ENCODE measurements around the gene GOLM1. TPM values are rescaled to one million over a fixed set of nuclear protein-coding genes. Genes with fewer than 3 reads are reported as not detected.

The GOLM1 gene
- total and polyA plus RNA-seq, 2 of the 8 experiments (the other 6 are each of a cell fraction or from before 2014, with no cell fraction given): 45.9 to 88.9 TPM

DNA sequence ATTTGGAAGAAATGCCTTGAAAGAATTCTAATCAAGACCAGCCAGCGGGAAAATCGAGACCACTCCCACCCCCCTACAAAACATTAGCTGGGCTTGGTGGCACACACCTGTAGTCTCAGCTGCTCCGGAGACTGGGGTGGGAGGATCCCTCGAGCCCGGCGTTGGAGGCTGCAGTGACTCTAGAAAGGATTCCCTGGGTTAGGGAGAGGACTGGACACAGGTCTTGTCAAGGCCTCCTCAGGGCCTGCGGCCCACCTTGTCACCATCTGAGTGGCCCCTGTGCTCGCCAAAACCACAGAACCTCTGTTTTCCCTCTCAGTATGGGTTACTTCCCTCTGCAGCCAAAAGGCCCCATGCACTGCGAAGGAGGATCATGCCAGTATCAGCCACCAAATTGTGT, 16.5 kb upstream of the GOLM1 start:
- ChIA-PET CTCF (ENCODE audit: partially characterized antibody) (no interaction called here), POLR2A (ENCODE audit: partially characterized antibody) (no interaction called here)
- Histone ChIP-seq H4K8ac (ENCODE audit: extremely low read depth, insufficient read depth, low read length) (no peak overlapping the region), H2AK5ac (ENCODE audit: low read depth, low read length) (no peak overlapping the region), H4K5ac (ENCODE audit: insufficient read length, low read depth, low read length) (no peak overlapping the region), H3K4me1 (replicated peaks in 1 of 4; ENCODE audit: control insufficient read depth in 3 of 4, insufficient read depth in 4 of 4, low read length in 3 of 4) (no peaks in the 10 kb centered on the region; a peak in 1 of 7 replicates), H2AFZ (ENCODE audit: low read length) (no peak overlapping the region), H3K36me3 (ENCODE audit: control insufficient read depth in 2 of 4, insufficient read depth in 4 of 4, low read length in 3 of 4) (no peaks in the 10 kb centered on the region), H3K23ac (ENCODE audit: insufficient read length) (no peak overlapping the region), H3K9ac (replicated peaks in 1 of 4; ENCODE audit: extremely low read depth in 1 of 4, low read depth in 3 of 4, low read length in 3 of 4) (no peak overlapping the region), H3K18ac (ENCODE audit: extremely low read depth, low read length) (no peak overlapping the region), H3K4me3 (ENCODE audit: extremely low read depth in 1 of 4, insufficient read depth in 2 of 4, low read depth in 3 of 4, low read length in 4 of 4) (no peak overlapping the region), H4K20me1 (replicated peaks in 1 of 2; ENCODE audit: control insufficient read depth in 1 of 2, insufficient read depth in 2 of 2, low read length in 2 of 2) (no peaks in the 10 kb centered on the region), H2BK12ac (ENCODE audit: low read depth, low read length) (no peak overlapping the region), H4K91ac (replicated peaks; ENCODE audit: insufficient read length, low read length) (no peak overlapping the region), H3K14ac (ENCODE audit: insufficient read length) (no peak overlapping the region), H2BK120ac (replicated peaks; ENCODE audit: low read depth, low read length) (no peak overlapping the region), H3K27ac (ENCODE audit: low read depth, low read length) (no peak overlapping the region), H3K27me3 (replicated peaks in 1 of 4; ENCODE audit: control insufficient read depth in 3 of 4, extremely low read depth in 1 of 4, insufficient read depth in 3 of 4, low read length in 3 of 4) (peaks cover 0 to 7% (median 2%) of the 10 kb centered on the region in 4 experiments; a peak in 3 of 7 replicates), H3K4ac (replicated peaks; ENCODE audit: insufficient read length, low read depth, low read length) (no peak overlapping the region), H3K79me1 (ENCODE audit: low read depth, low read length) (no peaks in the 10 kb centered on the region), H3K79me2 (ENCODE audit: control insufficient read depth in 1 of 2, insufficient read depth in 2 of 2, low read length in 2 of 2) (no peaks in the 10 kb centered on the region), H3K23me2 (ENCODE audit: low read depth, low read length) (no peaks in the 10 kb centered on the region), H3K4me2 (ENCODE audit: insufficient read depth in 1 of 2, low read depth in 2 of 2, low read length in 2 of 2) (no peak overlapping the region), H3K56ac (replicated peaks; ENCODE audit: insufficient read length, low read depth, low read length) (no peak overlapping the region), H2BK15ac (ENCODE audit: low read length) (no peak overlapping the region), H2BK20ac (ENCODE audit: low read length) (no peak overlapping the region), H3K9me3 (ENCODE audit: insufficient read depth in 2 of 2, low read depth in 1 of 2, low read length in 1 of 2) (no peaks in the 10 kb centered on the region), H2BK5ac (ENCODE audit: low read depth, low read length) (no peak overlapping the region)
- 93% methylated on average over 9 of the region's 9 CpGs; no CpG with 5 or more reads in 1 of the 2 experiments for WGBS, 2 experiments (ENCODE audit: extremely low coverage in 1 of 2, insufficient coverage in 1 of 2, insufficient read length in 1 of 2, insufficient replicate concordance in 2 of 2, low coverage in 1 of 2, low lambda C conversion rate in 2 of 2, missing lambda C conversion rate in 1 of 2)
- DNase-seq (ENCODE audit: low read depth in 1 of 2, low spot score in 2 of 2) (no peak), FAIRE-seq (no peak)
- TF ChIP-seq HDAC2 (IDR thresholded peaks at IDR 0.05; ENCODE audit: borderline replicate concordance in 1 of 2, low read depth in 2 of 2, low read length in 2 of 2) (no peak), SP1 (IDR thresholded peaks at IDR 0.05; ENCODE audit: low read depth, low read length) (no peak), CHD1 (IDR thresholded peaks at IDR 0.05; ENCODE audit: low read depth, low read length) (no peak), SRF (IDR thresholded peaks at IDR 0.05; ENCODE audit: low read depth, low read length) (no peak), RBBP5 (IDR thresholded peaks at IDR 0.05; ENCODE audit: borderline replicate concordance, low read depth, low read length) (no peak)
